Measurements from ENCODE around the gene INTS14. TPM values are rescaled to one million over a fixed set of nuclear protein-coding genes. Genes with fewer than 3 reads are reported as not detected.

Gene INTS14
- total RNA-seq, 1 experiment from 2014 or later: 46.7 TPM

DNA sequence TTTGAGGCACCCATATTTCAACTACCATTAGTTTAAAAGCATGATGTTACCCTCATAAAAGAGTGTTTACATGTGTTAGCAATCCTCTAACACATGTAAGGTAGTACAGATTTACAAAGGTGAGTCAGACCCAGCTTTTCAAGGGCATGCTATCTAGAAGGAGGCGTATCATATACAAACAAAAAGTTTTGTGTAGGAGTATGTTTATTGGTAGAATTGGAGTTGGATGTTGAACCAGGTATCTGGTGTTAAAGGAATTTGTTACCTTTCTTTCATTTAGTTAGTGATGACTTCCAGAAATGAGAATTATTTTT, 78.2 kb downstream of the INTS14 start:
- DNase-seq (ENCODE audit: low spot score): peak; percentile 8

- DNase-seq (ENCODE audit: low spot score): peak; percentile 45
These were observed 80.4 kb downstream of the INTS14 start, which contains the start of gene HACD3 for GRCh38 chr15:65530318-65531111. HACD3 (plus strand) TSS chr15:65530463; CDS start chr15:65530632, 169 bp downstream.

- DNase-seq (ENCODE audit: low spot score): no peak
These were observed 81.1 kb downstream of the INTS14 start for GRCh38 chr15:65529762-65530317.

Other genes starting within 250 kb of the INTS14 start
- gene IGDCC3, start 233.1 kb downstream of the INTS14 start, total RNA-seq (2014; rRNA removed; shearing (Covaris generic)): 0.10 and 0.12 TPM in 2 replicates
- 0.19 and 0.45 TPM in 2 replicates for gene IGDCC4, start 188.2 kb downstream of the INTS14 start, total RNA-seq (2014; rRNA removed; shearing (Covaris generic))
- 20.6 and 29.0 TPM in 2 replicates for gene DPP8, start 93.4 kb downstream of the INTS14 start, total RNA-seq (2014; rRNA removed; shearing (Covaris generic))
- 148 and 149 TPM in 2 replicates for gene HACD3, start 80.7 kb downstream of the INTS14 start, total RNA-seq (2014; rRNA removed; shearing (Covaris generic))
- gene SLC24A1, start 10.8 kb upstream of the INTS14 start, total RNA-seq (2014; rRNA removed; shearing (Covaris generic)): 4.2 and 7.2 TPM in 2 replicates
- 4.6 and 10.3 TPM in 2 replicates for gene DENND4A, start 181.2 kb upstream of the INTS14 start, total RNA-seq (2014; rRNA removed; shearing (Covaris generic))